ENCODE results near the gene KANSL1. TPM values are rescaled to one million over a fixed set of nuclear protein-coding genes. Genes with fewer than 3 reads are reported as not detected.

KANSL1 gene
- polyA plus RNA-seq, 5 donors: 61.6 to 128 (median 72.8) TPM

GRCh38 chr17:46082257-46082656 lies 111.0 kb downstream of the KANSL1 start:
- no peak for DNase-seq

GRCh38 chr17:46081018-46081320 lies 112.3 kb downstream of the KANSL1 start:
- DNase-seq: no peak

GRCh38 chr17:46080118-46081017 lies 112.9 kb downstream of the KANSL1 start:
- DNase-seq: no peak

GRCh38 chr17:46078675-46079074 lies 114.6 kb downstream of the KANSL1 start:
- DNase-seq: no peak

GRCh38 chr17:46074540-46074939 lies 118.7 kb downstream of the KANSL1 start:
- no peak for DNase-seq

- DNase-seq: no peak
Observed at GRCh38 chr17:46072998-46073397, 120.2 kb downstream of the KANSL1 start.

GRCh38 chr17:46071796-46072195 lies 121.4 kb downstream of the KANSL1 start:
- no peak for DNase-seq

- DNase-seq: no peak
Observed at GRCh38 chr17:46064460-46064859, 128.8 kb downstream of the KANSL1 start.

GRCh38 chr17:46063241-46063640 lies 130.0 kb downstream of the KANSL1 start:
- DNase-seq: no peak

GRCh38 chr17:46061435-46061834 lies 131.8 kb downstream of the KANSL1 start:
- no peak for DNase-seq

- no peak for DNase-seq
Observed at GRCh38 chr17:46060461-46060860, 132.8 kb downstream of the KANSL1 start.

GRCh38 chr17:46059486-46059885 lies 133.7 kb downstream of the KANSL1 start:
- DNase-seq: no peak

- no peak for DNase-seq
Observed at GRCh38 chr17:46057366-46057765, 135.9 kb downstream of the KANSL1 start.

- no peak for DNase-seq
Observed at GRCh38 chr17:46056800-46057304, 136.4 kb downstream of the KANSL1 start.

GRCh38 chr17:46053911-46054534 lies 139.2 kb downstream of the KANSL1 start:
- DNase-seq: no peak

GRCh38 chr17:46049656-46050055 lies 143.6 kb downstream of the KANSL1 start:
- DNase-seq: no peak

GRCh38 chr17:46047856-46048255 lies 145.4 kb downstream of the KANSL1 start:
- no peak for DNase-seq

GRCh38 chr17:46047398-46047797 lies 145.8 kb downstream of the KANSL1 start:
- no peak for DNase-seq

- DNase-seq: no peak
Observed at GRCh38 chr17:46046957-46047356, 146.3 kb downstream of the KANSL1 start.

GRCh38 chr17:46045639-46046038 lies 147.6 kb downstream of the KANSL1 start:
- no peak for DNase-seq

- no peak for DNase-seq
Observed at GRCh38 chr17:46044989-46045388, 148.2 kb downstream of the KANSL1 start.

- peak; percentile 64 to 76 for DNase-seq
Observed at GRCh38 chr17:46044286-46044928, 148.8 kb downstream of the KANSL1 start.

GRCh38 chr17:46043606-46044005 lies 149.6 kb downstream of the KANSL1 start:
- DNase-seq: no peak

Data from right lung (tissue), 5 donors.